ENCODE measurements around the gene PRSS33. TPM values are rescaled to one million over a fixed set of nuclear protein-coding genes. Genes with fewer than 3 reads are reported as not detected.

PRSS33 gene
- total RNA-seq, 1 donor from 2014 or later = not detected

- no peak for DNase-seq (ENCODE audit: low read depth)
- no peak for TF ChIP-seq CTCF (conservative IDR thresholded peaks at IDR 0.05; ENCODE audit: low read depth, low read length)
- H3K4me3 ChIP-seq (ENCODE audit: low read depth, low read length) = no peak overlapping the region
These were observed 12.0 kb upstream of the PRSS33 start for GRCh38 chr16:2799205-2799858.

DNA sequence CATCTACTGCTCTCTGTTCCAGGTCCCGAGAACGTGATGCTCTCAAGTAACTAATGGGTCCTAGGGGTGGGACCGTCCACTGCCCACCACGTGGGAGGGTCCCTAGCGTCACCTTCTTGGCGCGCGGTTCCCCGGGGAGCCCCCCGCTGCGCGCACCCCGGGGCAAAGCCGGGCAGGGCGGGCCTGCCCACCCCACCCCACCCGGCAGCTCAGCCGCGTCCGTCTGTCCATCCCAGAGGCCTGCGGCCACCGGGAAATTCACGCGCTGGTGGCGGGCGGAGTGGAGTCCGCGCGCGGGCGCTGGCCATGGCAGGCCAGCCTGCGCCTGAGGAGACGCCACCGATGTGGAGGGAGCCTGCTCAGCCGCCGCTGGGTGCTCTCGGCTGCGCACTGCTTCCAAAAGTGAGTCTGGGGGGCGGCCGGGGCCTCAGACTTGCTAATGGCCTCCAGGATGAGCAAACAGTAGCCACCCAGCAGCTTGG is 11.4 kb upstream of the PRSS33 start:
- no peak for TF ChIP-seq CTCF (conservative IDR thresholded peaks at IDR 0.05; ENCODE audit: low read depth, low read length)
- no peak overlapping the region for H3K4me3 ChIP-seq (ENCODE audit: low read depth, low read length)
- no peak for DNase-seq (ENCODE audit: low read depth)

- no peak for DNase-seq (ENCODE audit: low read depth)
- no peak for TF ChIP-seq CTCF (conservative IDR thresholded peaks at IDR 0.05; ENCODE audit: low read depth, low read length)
- H3K4me3 ChIP-seq (ENCODE audit: low read depth, low read length) = no peak overlapping the region
These were observed 8.2 kb upstream of the PRSS33 start for GRCh38 chr16:2795395-2796143.

DNA sequence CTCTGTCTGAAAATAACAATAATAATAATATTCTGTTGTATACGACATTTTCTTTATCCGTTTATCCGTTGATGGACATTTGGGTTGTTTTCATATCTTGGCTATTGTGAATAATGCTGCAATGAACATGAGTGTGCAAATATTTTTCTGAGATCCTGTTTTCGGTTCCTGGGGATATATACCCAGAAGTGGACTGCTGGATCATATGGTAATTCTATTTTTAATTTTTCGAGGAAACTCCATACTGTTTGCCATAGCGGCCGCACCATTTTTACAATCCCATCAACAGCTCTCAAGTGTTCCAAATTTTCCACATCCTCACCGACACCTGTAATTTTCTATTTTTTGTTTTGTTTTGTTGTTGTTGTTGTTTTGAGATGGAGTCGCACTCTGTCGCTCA is 5.6 kb upstream of the PRSS33 start:
- no peak overlapping the region for H3K4me3 ChIP-seq (ENCODE audit: low read depth, low read length)
- no peak for DNase-seq (ENCODE audit: low read depth)
- TF ChIP-seq CTCF (conservative IDR thresholded peaks at IDR 0.05; ENCODE audit: low read depth, low read length) = no peak

DNA sequence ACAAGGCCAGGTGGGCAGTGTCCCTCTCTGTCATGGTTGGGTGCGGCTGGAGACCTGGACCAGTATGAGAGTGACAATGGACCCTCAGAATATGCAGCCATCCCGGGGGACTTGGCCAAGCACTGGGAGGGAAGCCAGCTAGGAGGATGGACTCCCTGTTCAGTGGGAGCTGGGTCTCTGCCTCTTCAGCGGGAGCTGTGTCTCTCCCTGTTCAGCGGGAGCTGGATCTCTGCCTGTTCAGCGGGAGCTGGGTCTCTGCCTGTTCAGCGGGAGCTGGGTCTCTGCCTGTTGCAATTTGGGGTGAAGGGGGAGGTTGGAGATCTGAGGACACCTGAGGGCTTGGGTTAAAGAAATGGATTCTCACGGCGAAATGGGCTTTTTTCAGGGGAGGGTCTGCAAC is 3.8 kb upstream of the PRSS33 start:
- no peak for DNase-seq (ENCODE audit: low read depth)
- no peak for TF ChIP-seq CTCF (conservative IDR thresholded peaks at IDR 0.05; ENCODE audit: low read depth, low read length)
- H3K4me3 ChIP-seq (ENCODE audit: low read depth, low read length) = no peak overlapping the region

DNA sequence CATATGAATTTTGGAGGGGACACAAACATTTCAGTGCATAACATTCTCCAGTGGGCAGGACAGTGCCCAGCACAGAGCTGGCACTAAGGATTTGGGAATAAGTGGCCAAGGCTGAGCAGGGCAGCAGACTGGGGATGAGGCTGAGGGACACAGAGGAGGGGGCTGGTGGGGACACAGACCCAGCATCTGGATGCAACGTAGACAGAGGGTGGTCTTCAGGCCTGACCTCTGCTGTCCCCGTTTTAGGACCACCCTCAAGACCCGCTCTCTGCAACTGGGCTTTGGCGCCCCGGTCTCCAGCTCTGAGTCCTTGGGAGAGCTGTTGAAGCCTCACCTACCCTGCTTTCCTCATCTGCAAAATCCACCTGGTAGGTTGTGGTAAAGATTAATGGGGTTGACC is 3.3 kb upstream of the PRSS33 start:
- DNase-seq (ENCODE audit: low read depth) = no peak
- no peak overlapping the region for H3K4me3 ChIP-seq (ENCODE audit: low read depth, low read length)
- TF ChIP-seq CTCF (conservative IDR thresholded peaks at IDR 0.05; ENCODE audit: low read depth, low read length) = no peak
